Stimulated activated CD8-positive, alpha-beta memory T cell treated with anti-CD3 and anti-CD28 coated beads, Interleukin-12 subunit alpha, Interleukin-12 subunit beta, amount 100 ng/mL, for 24 hours (primary cell): ENCODE measurements around the gene LRRN4CL.
"Not testable (repeated sequence)": the region's sequence is repeated elsewhere in the genome, so short reads cannot be mapped to it uniquely, and the experiment has no call there.

Source experiments
- DNase-seq: peaks from one replicate; pipeline ENCODE4 v3.0.0-alpha.2; 2020; ENCODE audit errors: extremely low read depth

Gene LRRN4CL

DNA sequence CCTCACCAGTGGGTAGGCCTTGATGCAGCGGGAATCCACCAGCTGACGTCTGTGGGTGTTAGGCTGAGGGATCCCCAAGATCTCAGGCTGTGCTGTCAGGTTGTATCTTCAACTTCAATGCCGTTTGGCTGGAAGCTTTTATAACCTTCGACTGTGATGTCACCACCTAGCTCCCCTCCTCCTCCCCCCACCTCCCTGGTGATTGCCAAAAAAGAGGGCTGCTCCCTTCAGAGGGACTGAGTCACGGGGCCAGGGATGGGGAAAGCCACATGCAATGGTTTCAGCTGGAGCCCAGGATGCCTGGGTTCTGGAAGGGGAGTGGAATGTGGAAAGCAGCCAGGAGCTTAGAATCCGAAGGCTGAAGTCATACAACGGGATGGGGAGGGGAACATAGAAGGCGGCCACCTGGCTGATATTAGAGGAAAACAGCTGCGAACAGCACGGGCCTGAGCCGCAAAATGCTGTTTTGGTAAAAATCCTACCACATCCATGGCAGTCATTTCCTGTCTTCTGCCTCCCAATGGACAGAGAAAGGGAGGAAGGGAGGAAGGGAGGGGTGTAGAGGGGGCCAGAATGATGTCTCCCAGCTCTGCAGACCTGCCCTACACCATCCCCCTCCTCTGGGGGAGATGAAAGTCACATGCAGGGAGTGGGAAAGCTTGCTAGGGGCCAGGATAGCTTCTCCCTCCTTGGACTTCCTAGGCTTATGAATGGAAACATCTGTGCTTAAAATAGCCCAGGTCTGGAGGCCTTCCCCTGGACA, at the start of gene LRRN4CL:
Gene LRRN4CL, minus strand, starts transcription at position 110 of the 763 bp plus-strand sequence. CDS start 1,022 bp downstream, outside the sequence.
- DNase-seq, result no peak

DNA sequence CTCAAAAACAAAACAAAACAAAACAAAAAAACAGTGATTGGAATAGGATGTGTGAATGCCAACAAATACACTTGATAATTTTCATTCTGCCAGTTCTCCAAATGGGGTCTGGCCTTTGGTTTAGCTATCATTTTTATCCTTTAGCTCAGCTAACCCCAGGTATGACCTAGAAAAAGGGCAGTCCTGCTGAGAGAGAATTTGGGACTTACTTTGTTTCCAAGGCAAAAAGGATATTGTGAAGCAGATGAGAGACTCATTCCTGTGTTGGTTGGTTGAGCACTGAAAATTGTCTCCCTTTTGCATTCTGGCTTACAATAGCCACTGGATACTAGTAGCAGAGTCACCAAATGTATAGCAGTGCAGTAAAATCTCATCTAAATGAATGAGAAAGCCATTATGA, 47.9 kb upstream of the LRRN4CL start:
- DNase-seq, result no peak

DNA sequence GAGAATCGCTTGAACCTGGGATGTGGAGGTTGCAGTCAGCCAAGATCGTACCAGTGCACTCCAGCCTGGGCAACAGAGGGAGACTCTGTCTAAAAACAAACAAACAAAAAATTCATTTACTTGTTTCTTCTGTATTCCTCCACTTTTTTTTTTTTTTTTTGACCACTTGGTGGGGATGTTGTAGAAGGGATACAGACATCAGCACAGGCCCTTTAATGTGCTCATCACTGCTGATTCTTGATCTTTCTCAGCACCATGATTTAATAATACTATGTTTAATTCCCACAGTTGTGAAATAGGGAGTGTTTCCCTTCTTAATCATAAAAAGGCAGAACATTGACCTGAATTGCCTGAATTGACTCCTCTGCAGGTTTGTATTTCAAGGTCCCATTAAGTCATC, 43.5 kb upstream of the LRRN4CL start:
- no peak for DNase-seq

DNA sequence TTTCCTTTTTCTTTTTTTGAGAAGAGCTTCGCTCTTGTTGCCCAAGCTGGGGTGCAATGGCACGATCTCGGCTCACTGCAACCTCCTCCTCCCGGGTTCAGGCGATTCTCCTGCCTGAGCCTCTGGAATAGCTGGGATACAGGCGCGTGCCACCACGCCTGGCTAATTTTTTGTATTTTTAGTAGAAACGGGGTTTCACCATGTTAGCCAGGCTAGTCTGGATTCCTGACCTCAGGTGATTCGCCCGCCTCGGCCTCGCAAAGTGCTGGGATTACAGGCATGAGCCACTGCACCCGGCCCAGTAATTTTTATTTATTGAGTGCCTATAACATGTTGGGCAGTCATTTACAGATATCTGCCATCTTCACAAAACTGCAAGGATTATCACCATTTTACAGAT, 40.7 kb upstream of the LRRN4CL start:
- not testable (repeated sequence) for DNase-seq

DNA sequence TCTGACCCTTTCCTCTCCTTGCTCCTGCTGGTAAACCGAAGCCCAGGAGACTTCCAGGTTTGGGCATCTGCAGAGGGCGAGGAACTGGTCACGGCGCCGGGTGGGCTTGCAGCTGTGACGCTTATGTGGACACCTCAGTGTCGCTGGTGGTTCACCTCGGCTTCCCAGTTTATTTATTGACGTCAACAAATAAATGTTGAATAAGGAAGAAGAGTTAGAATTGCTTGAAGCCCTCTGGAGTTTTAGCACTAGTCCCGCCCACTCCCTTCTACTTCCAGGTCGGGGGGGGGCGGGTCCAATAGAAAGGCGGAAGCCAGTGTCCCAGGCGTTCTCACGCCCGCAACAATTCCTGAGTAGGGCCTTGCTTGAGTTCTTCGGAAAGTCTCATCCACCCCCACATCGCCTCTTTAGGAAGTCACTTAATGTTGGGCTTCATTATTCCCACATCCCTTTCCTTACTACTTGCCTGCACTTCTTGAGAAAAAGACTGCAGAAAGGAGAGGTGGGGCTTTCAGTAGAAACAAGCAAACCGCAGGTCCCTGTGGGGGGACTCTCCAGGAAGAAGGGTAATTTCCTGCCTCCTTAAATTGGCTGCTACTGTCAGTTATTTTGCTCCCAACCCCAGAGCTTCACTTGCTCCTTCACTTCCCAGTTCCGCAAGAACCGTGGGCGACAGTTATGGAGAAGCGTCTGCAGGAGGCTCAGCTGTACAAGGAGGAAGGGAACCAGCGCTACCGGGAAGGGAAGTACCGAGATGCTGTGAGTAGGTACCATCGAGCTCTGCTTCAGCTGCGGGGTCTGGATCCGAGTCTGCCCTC, 39.0 kb upstream of the LRRN4CL start, which contains the start of gene TTC9C:
Gene TTC9C, plus strand, starts transcription at position 316 of the 818 bp plus-strand sequence. Its CDS starts 363 bp downstream, at position 679.
- DNase-seq, result peak; percentile 67

DNA sequence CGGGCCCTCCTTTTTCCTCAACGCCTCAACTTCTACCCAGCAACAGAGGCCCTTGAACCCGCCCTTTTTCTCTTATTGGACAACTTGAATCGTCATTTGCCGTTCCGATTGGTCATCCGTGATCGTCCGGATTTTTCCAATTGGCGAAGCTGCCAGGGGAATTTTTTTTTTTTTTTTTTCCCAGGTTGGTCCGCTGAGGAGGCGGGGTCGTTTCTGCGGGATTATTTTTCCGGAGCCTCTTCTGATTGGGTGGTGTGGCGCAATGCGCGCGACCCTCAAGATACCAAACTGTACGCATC, 38.5 kb upstream of the LRRN4CL start:
- peak; percentile 52 for DNase-seq

DNA sequence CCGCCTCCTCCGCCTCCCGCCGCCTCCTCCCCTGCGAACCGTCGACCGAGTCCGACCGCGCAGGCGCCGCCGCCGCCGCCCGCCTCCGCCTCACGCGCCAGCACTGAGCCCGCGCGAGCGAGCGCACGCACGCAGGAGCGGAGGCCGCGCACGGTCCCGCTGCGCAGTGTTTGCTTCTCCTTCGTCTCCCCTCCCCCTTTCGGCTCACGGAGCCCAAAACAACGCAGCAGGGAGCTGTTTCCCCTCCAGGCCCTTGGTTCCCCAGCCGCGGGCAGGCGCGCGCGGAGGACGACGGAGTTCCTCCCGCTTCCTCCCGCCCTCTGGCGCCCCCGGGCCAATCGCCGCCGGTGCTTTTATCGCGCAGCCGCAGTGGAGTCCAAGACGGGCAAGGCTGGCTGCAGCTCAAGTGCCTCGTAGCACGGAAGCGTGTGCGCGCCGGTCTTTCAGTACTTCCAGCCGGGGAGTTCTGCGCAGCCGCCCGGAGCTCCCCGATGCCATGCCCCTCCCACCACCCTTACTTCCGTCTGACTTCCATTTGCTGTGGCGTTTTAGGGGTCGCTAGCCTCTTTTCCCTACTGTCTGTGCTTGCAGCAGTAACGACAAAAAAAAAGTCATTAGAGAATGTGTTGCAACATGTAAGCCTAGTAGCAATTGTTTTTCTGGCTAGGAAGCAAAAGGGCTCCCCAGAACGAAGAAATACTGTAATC, 38.0 kb upstream of the LRRN4CL start, which contains the start of gene HNRNPUL2:
Gene HNRNPUL2, minus strand, starts transcription at position 293 of the 707 bp plus-strand sequence. CDS start 301 bp downstream, outside the sequence.
- DNase-seq, result peak; percentile 97

DNA sequence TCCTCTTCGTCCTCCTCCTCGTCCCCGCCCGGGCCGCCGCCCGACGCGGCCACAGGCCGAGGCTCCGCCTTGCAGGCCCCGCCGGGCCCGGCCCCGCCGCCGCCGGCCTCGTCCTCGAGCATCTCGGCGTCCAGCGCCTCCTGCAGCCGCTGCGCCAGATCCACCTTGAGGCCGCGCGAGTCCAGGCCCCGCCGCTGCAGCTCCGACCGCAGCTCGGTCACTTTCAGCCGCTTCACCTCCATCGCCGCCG, 37.5 kb upstream of the LRRN4CL start:
- DNase-seq, result no peak

DNA sequence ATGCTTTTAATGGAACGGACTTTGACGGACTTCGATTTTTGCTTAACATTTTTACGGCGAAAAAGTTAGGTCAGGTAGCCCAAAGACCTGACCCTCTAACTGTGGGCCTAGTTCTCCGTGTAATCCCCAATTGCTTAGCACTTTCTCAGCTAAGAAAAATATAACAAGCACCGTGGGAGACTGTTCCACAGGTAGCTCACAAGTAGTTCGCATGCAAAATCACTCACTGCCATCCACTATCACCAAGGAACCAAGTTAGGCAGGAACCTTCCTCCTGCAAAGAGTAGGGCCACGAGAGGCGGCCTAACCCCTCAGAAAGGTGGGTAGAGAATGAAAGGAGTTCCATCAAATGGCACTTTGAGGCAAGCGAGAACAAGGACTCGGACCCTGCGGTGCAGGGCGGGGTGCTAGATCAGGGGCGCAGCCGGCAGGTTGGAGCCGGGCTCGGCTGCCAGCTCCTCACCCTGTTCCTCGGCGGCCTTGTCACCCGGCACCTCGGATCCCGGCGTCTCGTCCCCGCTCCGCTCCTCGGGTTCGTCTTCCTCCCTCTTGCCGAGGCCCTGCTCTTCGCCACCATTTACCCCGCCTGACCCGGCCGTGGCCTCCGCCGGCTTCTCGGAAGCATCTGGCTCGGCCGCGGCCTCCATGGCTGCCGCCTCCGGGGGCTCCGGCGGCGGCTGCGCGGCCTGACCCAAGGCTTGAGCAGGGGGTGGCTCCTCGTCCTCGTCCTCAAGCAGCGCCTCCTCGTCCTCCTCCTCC, 37.0 kb upstream of the LRRN4CL start:
- DNase-seq, result no peak

DNA sequence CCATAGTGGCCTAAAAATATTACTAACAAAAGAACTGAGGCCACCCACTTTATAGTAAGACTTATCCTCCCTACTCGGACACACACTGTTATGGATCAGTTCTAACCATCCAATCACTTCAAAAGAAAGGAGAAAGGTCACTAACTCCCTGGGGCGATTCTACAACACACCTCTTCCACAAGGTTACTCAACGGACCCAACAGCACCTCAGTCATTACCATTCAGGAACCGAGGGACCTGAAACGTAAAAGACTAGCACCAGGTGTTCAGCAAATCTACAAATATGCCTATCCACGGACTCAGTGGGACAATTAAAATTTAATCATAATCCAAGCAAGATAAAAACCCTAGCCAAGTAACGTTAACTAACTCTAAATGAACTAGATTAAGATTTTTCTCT, 36.3 kb upstream of the LRRN4CL start:
- DNase-seq, result no peak

DNA sequence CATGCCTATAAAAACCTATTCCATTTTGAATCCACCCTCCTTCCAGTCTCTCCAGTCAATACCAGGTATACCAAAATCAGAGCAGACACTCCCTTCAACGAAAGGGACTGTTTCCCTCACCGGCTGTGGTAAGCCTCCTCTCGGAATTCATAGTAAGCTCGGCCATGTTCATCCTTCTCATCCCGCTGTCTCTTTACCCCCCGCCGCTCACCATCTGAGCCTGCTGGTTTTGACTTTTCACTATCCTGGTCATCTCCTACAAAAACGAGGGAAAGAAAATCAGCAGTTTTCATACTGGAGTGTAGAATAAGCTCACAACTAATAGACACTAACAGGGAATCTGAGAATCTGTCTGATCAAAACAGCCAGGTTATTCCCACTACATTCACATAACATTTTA, 34.8 kb upstream of the LRRN4CL start:
- no peak for DNase-seq

DNA sequence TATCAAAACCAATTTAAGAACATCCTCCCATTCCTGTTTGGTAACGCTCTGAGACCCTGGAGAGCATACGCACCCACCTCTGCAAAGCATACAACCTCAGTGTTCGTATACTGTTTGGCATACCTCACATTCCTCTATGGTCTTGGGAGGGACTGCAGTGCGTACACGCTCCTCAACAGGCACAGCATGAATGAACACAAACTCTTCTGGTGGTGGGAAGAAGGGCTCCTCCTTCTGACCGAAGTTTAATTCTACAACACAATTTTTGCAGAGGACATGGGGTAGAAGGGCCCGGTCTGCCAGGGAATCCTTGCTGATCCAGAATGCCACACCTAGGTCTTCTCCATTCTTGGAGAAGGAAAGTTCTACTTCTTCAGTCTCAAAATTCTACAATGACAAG, 32.7 kb upstream of the LRRN4CL start:
- no peak for DNase-seq

DNA sequence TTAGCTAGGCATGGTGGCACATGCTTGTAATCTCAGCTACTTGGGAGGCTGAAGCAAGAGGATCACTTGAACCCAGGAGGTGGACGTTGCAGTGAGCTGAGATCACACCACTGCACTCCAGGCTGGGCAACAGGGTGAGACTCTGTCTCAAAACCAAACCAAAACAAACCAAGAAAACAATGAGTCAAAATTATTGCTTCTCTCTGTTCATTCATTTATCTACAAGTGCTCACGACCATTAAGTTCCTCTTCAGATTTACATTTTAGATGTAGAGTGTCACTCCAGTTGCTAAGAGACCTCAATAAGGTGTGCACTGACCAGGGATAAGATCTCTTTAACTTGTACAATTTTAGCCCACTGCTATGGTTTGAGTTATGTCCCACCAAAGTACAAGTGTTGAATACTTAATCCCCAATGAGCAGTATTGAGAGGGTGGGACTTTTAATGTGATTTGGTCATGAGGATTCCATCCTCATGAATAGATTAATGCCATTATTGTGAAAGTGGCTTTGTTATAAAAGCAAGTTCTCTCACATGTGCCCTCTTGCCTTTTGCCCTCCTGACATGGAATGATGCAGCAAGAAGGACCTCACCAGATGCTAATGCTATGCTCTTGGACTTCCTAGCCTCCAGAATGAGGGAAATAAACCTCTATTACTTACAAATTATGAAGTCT, 30.1 kb upstream of the LRRN4CL start:
- no peak for DNase-seq

DNA sequence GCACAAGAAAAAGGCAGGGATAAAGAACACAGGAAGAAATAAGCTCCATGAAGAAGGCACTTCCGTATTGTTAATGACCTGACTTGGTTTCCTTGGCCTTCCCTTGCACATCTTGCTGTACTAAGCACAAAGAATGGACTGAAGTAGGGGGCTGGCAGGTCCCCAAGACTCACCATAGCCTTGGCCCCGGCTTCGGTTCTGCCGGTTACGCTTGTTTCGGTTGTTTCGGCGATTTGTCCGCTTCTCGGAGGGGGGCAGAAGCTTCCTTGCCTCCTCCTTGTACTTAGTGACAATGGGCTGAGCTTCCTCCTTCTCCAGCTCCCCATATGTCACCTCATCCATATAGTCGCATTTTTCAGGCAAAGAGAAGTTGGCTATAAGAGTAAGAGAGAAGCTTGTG, 27.5 kb upstream of the LRRN4CL start:
- no peak for DNase-seq

DNA sequence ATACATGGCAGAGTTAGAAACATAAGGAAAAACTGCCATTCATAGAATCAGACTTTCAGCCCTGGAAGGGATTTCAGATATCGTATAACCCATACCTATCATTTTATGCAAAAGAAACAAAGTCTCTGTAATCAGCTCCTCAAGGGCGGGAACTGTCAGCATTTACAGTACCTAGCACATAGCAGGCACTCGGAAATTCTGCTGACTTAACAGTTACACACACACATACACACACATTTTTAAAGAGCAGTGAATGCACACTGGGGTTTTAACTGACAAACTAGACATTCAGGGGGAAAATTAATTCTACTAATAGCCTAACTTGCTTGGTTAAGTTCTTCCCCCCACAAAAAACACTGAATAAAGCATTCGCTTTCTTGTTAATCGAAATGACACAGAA, 26.9 kb upstream of the LRRN4CL start:
- no peak for DNase-seq

DNA sequence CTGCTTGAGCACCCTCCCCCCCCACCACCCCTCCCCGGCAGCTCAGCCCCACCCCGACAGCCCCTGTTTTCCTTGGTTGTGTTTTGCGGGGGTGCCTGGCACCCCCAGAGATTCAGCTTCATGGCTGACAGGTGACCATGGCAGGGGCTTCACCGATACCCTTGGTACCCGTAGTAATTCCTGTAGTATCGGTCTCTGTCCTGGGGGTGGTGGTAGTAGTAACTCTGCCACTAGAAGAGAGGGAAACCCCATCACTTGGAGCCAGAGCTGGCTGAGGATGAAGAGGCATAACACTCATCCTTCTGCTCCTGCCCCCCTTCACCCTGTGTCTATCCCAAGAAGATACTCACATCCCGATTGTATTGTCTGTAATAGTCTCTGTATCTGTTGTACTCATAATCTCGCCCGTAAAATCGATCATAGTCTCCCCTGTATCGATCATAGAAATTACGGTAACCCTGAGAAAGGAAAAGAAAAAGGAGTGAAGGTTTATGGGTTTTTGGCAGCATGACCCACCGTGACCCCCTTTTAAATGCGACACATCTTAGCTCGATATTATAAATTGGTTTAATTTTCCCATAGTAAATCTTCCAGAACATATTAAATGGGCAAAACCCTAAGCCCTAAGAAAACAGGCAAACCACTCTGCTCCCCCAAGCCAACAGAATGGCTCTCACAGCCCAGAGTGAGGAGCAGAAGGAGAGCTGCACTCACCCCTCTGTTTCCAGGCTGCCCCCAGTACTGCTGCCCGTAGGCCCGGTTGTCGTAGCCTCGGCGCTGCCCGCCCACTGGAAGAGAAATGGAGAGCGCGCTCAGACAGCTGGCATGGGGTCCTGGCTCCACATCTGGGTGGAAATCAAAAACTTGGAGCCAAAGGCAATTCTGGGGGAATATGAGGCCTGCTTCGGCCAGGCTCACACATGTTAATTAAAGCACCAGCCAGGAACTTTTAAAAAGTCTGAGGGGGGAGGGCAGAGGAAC, 26.1 kb upstream of the LRRN4CL start:
- no peak for DNase-seq

DNA sequence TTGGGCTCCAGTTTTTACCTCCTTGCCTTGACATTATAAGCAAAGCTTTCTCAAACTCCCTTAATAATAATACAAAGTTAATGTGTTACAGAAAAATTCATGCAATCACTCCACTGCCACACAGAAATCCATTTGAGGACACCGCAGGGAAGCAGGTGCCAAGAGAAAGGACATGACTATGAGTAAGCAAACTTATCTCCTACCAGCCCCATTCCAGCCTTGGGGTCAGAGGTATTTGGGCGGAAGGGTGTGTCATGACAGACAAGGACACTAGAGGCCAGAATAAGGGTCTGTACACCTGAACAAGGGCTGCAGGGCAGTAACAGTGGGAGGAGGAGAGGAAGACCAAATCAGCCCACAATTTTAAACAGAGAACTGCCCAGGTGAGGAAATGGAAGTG, 24.0 kb upstream of the LRRN4CL start:
- no peak for DNase-seq

DNA sequence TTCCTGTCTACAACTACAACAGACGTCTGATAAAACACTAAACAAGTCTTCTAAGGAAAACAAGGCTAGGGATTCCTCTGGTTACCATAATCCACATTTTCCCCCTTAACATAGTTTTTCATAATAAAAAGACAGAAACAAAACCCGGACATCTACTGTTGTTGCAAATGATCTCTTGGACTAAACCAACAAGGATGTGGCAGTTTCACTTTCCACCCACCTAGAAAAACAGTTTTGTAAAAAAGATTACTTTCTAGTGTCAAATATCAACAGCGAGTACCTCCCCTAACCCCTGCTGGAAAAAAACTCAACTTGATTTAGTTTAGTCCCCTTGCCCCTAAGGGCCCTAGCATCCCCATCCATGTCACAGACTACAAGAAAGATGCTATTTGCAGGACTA, 23.5 kb upstream of the LRRN4CL start:
- DNase-seq, result no peak

DNA sequence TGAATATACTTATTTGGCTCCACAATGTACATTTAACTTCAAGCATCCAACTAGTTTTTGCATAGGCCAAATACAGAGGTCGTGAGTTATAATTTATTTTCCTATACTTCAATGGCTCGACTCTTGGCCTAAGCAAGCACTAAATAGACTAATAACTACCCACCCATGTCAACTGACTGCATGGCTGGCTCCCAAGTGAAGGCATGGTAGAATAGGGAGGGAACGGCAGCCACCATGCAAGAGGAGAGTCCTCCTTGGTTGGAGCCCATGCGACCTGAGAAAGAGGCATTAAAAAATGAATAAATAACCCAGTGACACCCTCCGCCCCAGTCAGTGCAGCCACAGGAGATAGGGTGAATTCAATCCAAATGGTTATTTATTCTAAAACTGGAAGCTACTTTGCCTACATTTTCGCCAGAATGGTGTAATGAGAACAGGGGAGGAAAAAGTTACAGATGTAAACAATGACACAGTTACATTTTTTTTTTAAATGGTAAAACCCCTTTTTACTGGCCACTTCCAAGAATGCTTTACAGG, 23.0 kb upstream of the LRRN4CL start:
- DNase-seq, result no peak

DNA sequence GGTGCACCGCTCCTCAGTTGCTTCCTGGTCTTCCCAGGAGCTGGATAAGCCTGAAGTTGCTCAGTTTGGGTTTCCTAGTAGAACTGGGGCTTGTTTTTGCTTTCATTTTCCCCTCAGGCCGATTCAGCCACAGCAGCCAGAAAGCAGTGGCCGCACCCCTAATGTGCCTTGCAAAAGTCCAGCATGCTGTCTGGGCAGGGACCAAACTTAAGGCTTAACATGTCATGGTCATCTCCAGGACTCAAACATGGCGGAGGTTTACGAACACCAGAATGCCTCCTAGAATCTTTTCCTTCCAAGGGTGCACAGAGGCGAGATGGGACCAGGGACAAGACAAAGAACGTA, 20.6 kb upstream of the LRRN4CL start:
- DNase-seq, result no peak
